Activated T-cell treated with anti-CD3 and anti-CD28 coated beads for 48 hours (primary cell): Measurements from ENCODE around the gene PICK1.
A peak's percentile ranks its signal among the peaks of the same experiment; 100 is the strongest.

Source experiments
- DNase-seq: peaks from one replicate; pipeline ENCODE4 v3.0.0-alpha.2; 2020; ENCODE audit warnings: low read depth

The PICK1 gene

DNA sequence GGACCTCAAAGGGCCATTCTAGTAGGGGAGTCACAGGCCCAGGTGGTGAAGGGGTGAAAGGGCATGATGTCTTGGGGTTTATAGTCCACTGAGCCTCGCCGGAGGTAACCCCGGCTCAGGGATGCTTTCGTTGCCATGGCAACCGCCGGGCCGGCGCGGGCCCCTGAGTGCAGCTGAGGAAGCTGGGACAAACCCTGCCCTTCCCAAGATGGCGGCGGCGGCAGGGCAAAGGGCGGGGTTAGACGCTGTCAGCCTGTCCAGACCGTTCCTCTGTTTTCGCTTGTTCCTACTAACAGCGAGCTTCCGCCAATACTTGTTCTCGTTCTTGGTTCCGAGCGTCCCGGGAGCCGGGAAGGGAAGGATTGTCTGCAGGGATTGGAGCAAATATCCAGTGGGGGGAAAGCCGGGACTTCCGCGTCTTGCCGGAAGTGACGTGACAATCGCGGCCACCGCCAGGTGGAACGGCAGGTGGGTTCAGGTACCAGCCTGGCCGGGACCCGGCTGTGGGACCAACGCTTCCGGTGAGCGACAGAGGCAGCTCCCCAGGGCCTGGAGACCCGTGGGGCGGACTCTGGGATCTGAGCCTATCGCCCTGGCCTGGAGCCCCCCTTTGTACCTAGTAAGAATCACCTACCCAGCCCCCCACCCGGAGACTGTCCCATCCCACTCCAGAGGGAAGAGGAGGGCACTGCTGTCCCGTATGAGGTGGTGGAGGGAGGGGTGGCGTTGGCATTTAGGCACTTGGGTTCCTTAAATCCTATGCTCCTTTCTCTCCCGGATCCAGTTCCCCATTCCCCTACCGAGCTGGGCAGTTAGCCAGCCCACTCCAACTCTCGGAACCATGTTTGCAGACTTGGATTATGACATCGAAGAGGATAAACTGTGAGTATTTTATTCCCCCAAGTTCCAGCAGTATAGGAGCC, at the start of gene PICK1:
TSS of gene PICK1 (plus strand) at position 436 of the 923 bp plus-strand sequence. CDS start at position 842, 406 bp downstream.
- DNase-seq = peak; percentile 78

DNA sequence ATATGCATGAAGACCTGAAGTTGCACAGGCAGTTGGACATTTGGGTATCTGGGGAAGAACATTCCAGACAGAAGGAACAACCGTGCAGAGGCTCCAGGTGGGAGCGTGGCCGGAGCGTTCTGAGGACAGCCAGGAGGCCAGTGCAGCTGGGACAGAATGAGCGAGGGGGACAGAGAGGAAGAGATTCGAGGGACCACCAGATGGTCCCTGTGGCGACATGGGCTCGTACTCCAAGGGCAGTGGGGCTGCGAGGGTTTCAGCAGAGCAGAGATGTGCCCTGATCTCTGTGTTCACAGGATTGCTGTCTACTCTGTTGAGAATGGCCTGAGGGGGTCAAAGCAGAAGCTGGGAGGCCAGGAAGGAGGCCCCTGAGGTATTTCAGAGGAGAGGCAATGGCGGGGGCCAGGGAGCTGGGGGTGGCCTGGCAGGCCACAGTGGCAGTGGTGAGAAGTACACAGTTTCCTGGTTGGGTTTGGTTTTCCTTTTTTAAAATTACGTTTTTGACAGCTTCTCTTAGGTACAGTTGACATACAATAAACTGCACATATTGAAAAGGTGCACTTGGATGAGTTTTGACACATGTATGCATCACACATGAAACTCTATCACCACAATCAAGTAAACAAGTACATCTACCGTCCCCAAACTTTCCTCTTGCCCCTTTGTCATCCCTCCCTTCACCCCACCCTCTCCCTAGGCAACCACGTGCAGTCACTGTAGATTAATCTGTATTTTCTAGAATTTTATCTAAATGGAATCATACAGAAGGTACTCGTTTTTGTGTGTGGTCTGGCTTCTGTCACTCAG, 48.0 kb upstream of the PICK1 start:
- DNase-seq = no peak

DNA sequence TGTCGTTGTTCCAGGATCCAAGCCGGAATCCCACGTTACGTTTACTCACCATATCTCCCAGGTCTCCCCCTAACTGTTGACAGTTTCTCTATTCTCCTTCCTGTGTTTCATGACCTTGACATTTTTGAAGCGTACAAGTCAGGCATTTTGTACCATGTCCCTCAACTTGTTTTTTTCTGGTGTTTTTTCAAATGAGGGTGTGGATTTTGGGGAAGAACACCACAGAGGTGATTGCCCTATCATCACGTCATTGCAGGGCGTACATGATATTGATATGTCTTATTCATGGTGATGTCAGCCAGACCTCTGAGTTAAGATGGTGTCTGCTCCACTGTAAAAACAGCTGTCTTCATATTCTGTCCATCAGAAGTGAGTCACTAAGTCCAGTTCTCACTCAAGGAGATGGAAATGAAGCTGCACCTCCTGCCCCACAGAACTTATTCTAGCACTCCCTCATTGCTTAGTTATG, 44.6 kb upstream of the PICK1 start:
- no peak for DNase-seq

DNA sequence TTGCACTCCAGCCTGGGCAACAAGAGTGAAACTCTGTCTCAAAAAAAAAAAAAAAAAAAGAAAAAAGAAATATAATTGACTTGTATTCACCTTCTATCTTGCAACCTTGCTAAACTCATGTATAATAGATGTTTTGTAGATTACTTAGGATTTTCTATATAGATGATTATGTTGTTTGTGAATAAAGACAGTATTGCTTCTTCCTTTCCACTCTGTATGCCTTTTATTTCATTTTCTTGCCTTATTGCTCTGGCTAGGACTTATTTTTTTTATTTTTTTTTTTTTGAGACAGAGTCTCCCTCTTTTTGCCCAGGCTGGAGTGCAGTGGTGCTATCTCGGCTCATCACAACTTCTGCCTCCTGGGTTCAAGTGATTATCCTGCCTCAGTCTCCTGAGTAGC, 43.1 kb upstream of the PICK1 start:
- no peak for DNase-seq

DNA sequence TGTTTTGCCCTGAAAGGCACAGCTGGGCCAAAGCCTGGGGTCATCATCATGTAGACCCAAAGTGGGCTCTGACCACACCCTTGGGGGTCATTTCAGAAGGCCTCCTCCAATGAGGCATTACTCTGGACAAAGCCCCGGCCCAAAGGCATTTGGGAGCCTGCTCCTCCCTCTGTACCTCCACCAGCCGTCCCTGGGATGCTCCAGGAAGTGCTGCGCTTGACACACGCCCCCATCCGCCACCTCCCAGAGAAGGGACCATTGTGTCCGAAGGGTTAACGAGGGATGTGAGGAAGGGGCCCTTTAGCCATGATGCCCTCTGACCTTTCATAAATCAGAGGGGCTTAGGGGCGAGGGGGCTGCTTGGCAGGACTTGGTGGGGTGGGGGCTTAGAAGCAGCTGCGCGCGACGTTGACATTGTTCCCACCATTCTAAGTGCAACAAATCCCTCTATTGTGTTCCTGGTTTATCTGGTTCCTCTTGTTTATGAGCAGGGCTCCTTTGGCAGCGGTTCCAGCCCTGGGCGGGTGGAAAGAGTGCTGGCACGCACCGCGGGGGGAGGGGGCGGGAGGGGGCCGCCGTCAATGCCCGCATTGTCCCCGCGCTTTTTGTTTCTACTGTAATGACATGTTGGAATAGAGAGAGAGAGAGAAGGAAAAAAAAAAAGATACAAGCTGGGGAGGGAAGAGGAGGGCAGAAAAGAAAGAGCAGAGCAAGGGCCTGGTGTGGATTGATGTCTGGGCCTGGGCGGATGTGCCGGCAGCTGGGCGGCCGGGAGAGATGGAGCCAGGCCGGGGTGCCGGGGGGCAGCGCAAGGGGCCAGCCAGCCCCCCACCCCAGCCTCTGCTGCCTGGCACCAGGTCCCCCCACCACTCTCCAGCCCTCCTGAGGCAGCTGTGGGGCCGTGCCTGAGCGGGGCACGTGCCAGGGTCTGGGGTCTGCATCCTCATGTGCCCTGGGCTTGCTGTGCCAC, 40.7 kb upstream of the PICK1 start:
- no peak for DNase-seq

DNA sequence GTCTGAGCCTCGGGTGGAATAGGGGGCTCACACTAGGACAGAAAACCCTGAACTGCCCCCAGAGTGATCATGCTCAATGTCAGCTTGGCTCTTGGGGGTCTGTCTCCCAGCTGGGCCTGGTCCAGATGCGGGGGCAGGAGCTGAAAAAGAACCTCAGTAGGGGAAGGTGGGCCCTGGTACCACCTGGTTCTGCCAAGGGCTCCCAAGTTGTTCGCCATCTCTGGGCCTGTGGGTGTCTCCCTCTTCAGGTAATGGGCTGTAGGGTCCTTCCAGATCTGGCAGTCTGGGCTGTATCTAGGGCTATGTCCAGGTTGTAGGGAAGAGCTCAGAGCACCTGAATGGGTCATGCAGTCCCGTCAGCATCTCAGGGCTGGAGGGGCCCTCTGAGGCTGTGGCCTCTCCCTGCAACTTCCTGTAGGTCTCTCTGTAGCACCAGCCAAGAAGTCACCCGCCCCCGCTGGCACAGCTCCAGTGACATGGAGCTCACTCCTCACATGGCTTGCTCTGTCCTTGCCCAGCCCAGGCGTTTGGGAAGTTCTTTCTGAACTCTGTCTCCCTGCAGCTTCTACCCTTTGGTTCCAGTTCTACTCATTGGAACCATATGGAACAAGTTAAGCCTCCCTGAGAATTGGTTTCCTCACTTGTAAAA, 39.8 kb upstream of the PICK1 start:
- DNase-seq = no peak

DNA sequence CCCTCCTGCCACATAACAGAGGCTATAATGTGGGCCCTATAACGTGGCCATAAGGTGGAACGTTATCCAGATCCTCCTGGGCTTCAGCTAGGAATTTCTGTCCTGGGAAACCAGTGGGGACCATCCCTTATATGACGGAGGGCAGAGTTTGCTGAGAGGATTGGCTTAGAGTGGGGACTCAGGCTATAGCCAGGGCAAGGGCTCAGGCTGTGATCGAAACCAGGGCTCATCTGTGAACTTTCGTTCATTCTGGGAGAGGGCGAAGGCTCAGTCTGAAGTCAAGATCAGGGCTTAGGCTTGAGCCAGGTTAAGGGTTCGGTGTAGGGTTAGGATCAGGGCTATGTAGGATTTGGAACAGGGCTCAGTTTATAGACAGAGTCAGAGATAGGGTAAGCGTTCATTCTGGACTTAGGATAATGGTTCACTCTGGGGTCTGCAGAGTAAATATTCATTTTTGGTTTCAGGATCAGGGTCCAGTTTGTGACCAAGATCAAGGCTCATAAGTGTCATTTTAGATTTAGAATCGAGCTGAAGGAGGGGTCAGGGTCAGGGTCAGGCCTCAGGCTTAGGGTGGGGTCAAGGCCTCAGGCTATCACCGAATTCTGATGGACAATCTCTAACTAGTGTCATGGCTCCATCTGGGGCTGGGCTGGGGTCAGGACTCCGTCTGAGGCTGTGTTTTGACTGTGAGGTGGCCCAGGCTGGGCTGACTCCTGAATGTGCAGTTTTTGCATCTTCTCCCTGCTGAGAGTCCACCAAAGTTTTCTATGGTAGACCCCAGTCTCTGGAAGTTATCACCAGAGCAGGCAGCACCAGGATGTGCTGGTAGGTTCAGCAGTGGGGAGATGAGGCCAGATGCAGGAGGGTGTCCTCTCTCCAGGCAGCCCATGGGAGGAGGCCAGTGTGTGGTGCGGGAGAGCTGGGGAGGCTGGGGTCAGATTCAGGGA, 39.0 kb upstream of the PICK1 start:
- no peak for DNase-seq

DNA sequence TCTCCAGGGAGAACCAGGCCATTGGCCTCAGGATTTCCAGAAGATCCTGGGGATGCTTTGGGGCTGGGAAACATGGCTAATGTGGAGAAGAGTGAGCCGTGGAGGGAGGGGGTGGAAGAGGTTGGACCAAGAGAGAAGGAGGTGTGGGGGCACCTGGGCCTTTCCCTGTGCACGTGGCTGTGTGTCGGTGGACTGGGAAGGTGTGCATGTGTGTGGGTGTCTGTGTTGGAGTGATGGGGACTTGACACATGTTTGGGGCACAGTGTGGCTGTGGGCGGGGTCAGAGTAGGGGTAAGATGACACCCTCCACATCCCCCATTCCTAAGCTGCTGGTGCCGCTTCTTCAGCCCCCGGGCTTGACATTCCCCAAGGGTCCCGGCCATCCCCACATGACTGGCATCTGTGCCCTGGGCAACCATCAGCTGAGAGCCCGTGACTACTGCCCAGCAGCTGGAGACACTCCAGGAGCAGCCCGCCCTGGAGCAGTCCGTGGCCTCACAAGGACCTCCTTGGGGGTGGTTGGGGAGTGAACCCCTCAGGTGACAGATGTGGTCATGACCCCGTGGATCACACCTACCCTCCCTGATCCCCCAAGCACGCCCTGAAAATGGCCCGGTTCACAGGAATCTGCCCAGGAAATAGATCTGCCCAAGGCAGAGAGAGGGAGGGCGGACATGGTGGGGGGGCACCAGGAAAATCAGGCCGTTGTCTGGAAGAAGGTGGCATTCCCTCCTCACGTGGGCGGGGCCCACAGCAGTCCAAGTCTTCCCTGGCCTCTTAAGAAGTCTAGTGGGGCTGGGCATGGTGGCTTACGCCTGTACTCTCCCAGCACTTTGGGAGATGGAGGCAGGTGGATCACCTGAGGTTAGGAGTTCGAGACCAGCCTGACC, 38.0 kb upstream of the PICK1 start:
- no peak for DNase-seq

DNA sequence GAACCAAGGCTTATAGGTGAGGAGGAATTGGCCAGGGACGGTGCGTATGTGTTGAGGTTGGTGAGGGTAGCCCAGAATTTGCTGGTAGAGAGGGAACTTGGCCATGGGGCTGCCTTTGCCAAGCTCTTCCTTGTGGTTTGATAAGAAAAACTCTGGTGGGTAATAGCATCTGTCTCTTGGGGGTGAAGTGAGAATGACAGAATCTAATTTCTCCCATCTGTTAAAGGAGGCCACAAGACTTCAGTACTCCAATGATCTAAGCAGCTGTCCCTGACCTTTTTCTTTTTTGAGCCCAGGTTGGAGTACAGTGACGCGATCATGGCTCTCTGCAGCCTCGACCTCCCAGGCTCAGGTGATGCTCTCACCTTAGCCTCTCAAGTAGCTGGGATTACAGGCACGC, 36.0 kb upstream of the PICK1 start:
- DNase-seq = no peak

DNA sequence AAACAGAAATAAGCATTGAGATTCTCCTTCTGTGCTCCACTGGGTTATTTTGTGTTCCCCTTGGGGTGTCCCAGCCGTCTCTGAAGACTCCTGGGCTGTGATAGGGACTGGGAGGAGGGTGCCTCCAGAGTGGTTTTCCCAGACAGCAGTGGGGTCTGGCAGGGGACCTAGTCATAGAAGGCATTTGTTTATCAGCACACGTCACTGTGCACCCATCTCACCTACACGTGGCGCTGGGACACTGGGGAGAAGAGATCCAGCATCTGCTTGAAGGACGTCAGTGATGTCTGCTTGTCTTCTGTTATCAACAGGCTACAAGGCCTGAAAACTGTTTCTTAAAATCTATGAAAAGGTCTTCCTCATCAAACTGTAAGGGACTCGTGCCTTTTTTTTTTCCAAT, 34.2 kb upstream of the PICK1 start:
- no peak for DNase-seq

DNA sequence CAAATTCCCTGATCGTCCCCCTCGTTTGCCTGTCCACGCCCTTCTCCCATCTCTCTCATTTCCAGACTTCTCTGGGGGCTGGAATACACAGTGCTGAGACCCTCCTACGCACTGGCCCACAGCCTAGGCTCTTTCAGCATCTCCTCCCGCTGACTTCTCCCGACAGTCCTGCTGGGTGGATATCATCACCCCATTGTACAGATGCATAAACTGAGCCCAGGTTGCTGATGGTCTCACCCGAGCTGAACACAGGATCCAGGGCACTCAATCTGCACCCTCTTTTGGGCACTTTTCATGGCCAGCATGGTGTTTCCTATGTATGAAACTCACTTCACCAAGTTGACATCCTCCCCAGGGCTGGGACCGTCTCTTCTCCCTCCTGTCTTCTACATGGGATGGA, 31.7 kb upstream of the PICK1 start:
- no peak for DNase-seq

DNA sequence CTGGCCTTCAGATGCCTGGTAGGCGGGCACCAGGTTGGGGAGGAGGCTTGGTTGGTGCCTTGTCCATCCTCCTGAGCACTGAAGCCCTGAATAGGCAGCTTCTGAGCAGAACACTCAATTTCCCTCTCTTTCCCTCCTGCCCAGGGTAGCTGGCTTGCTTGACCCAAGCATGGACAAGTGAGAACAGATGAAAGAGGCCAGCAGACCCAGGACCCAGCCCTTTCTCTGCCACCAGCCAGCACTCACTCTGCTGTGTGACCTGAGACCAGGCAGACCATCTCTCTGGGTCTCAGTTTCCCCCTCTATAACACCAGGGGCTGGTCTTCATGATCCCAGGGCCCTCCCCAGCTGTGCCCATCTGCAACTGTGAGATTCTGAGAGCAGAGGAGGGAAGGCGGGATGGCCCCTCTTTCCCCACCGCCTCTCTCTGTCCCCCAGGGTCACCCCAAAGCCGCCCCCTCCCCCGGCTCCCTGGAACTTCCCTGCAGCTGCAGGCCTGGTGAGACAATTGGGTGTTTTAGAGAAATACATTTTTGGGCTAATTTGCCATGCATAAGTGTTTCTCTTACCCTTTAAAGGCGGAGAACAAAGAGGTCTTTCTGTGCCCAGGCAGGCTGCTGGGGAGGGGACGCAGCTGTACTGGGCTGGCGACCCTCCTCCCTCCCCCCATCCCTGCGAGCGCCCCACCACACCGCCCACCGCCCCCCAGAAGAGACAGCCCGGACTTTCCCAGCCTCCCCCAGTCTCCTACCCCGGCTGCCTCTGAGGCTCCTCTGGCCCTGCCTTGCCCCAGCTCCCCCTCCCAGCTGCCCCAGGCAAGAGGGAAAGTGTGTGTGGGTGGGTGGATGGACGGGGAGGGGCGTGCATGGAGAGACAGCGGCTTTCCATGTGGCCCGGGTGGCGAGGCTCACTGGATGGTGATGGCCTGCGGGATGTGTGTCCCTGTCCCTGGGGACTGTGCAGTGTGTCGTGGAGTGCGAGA, 30.8 kb upstream of the PICK1 start:
- no peak for DNase-seq

DNA sequence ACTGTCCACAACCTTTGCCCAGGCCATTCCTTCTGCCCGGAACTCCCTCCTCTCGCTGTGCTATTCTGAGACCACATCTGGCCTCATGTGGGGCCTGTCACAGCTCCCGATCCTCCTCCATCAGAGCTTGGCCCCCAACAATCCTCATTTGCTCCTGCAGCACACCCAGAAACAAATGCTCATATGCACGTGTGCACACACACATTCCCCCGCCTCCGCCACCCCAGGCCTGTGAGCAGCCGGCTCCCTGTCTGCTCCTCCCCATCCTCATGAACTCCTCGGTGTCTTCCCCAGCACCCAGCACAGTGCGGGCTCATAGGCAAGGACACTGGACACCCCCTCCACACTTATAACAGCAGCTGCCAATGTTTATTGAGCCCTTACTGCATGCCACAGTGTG, 29.7 kb upstream of the PICK1 start:
- no peak for DNase-seq

DNA sequence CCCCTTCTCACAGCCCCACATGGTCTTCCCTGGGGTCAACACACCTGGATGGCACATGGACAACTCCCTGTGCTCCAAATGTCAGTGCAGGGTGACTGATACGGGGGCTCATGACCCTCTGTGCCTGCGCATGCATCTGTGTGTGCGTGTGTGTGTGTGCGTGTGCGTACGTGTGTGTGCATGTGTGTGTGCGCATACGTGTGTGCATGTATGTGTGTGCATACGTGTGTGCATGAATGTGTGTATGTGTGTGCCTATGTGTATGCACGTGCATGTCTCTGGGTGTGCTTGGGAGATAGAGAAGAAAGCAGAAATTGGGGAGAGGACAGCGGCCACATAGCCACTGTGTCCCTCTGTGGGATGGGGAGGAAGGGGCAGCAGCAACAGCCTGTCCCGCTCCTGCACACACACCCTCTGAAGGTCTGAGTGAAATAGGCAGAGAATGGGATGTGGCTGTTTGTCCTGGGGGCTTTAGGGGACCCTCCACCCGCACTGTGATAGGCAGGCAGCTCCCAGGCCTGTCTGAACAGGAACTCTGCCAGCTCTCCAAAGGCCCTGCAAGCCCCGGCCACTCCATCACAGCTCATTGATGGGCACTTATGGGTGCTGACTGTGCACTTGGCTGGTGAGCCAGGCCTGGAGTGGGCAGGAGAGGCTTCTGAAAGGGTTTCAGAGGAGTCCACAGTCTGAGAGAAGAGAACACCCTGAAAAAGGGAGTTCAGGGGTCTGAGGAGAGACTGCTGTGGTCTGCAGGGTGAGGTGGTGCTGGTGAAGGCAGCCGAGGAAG, 28.7 kb upstream of the PICK1 start:
- no peak for DNase-seq

DNA sequence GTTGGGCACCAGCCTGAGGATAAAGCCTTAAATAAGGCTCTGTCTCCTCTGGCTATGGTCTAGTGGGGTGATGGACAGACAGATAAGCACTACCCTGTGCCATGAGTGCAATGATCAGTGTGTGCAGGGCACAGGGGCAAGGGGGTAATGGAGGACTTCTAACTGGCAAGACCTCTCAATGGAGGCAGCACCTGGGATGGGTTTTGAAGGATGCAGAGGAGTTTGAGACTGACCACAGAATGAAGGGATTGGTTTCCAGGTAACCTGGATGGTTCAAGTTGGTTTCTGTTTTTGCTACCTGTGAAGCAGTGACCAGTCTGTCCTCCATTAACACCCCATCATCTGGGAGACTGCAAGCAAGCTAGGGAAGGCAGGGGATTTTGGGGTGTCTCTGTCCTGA, 27.8 kb upstream of the PICK1 start:
- no peak for DNase-seq

DNA sequence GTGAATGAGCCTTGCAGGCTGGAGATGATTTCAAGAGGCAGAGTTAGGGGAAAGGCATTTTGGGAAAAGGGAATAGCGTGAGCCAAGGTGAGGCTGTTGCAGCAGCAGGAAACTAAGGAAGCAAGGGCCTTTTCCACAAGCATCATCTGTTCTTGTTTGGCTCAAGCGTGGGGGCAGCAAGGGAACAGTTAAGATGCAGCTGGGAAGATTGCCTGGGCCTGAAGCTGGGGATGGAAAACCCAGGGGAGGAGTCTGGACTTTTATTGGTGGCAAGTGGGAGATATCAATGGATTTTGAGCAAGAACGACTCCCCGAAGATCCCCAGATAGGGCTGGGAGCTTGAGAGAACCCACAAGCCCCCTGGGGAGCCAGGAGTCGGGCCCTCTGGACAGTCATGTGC, 27.3 kb upstream of the PICK1 start:
- no peak for DNase-seq
